Stimulated activated CD8-positive, alpha-beta memory T cell treated with anti-CD3 and anti-CD28 coated beads, Interleukin-15, amount 100 ng/mL, for 1 hour (primary cell): Measurements from ENCODE around the gene ENOSF1.

Experiments
- DNase-seq: peaks from one replicate; pipeline ENCODE4 v3.0.0-alpha.2; 2020; ENCODE audit warnings: low read depth

ENOSF1 gene

DNA sequence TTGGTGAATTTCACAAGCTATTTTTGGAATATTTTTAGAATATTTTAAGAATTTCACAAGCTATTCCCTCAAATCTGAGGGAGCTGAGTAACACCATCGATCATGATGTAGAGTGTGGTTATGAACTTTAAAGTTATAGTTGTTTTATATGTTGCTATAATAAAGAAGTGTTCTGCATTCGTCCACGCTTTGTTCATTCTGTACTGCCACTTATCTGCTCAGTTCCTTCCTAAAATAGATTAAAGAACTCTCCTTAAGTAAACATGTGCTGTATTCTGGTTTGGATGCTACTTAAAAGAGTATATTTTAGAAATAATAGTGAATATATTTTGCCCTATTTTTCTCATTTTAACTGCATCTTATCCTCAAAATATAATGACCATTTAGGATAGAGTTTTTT lies 39.1 kb downstream of the ENOSF1 start:
- no peak for DNase-seq

DNA sequence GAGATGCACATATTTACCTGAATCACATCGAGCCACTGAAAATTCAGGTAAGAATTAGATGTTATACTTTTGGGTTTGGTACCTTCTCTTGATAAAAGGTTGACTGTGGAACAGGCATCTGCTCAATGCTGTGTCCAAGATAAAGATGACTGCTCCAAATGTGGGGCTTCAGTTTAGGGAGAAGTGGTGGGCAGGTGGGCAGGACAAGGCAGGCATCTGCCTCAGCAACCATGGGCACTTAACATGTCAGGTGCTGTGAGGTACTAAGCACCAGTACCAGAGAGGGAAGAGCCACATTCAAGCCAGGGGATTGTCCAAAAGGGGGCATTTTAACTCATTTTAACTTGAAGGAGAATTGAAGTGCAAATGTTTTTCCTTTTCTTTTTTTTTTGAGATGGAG lies 41.0 kb downstream of the ENOSF1 start:
- DNase-seq = no peak

DNA sequence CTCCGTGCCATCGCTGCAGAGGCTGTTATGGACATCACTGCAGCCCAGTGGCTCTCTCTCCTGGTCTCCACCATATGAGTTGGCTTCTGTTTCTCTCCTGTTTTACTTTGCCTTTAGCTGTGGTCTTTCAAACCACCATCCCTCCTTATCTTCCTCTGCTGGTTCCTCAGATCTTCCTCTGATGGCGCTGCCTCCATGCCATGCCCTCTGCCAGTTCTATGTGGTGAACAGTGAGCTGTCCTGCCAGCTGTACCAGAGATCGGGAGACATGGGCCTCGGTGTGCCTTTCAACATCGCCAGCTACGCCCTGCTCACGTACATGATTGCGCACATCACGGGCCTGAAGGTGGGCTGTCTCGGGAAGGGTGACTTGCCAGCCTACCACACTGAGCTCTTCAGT lies 41.9 kb downstream of the ENOSF1 start:
- DNase-seq = no peak

DNA sequence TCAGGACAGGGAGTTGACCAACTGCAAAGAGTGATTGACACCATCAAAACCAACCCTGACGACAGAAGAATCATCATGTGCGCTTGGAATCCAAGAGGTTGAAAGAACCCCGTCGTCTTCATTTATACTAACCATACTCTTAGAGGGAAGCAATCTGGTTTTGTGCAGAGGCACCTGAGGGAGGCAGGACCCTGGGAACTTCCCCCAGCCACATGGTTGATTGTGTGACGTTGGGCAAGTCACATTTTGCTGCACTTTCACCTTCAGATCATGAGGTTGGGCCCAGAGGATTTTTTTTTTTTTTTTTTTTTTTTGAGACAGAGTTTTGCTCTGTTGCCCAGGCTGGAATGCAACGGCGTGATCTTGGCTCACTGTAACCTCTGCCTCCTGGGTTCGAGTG lies 43.4 kb downstream of the ENOSF1 start:
- DNase-seq = no peak

DNA sequence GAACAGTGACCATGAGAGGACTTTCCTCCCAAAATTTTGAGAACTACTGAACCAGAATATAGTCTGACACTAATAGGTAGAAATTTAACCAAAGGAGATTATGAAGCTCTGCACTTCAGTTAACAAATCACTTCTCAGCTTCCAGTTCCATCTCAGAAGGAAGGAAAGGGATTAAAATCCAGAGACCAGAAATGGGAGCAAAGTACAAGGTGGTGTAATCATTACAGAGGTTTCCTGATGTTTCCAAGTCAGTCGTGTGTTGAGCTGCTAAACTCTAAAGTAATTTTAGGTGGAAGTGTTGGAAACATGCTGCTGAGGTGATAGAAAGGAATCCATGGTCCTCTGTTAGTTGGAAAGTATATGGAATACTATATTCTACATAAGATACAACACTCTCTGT lies 44.2 kb downstream of the ENOSF1 start:
- DNase-seq = no peak

DNA sequence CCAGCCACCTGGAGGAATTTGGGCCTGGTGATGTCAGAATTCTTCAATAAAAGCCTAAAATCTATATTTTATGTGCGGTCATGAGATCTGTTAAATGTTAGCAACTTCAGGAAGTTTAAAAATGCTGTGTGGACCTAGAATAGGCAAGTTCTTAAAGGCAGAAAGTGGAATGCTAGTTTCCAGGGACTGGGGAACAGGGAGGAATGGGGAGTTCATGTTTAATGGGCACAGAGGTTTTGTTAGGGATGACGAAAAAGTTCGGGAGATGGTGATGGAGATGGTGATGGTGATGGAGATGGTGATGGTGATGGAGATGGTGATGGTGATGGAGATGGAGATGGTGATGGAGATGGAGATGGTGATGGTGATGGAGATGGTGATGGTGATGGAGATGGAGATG lies 45.8 kb downstream of the ENOSF1 start:
- no peak for DNase-seq

DNA sequence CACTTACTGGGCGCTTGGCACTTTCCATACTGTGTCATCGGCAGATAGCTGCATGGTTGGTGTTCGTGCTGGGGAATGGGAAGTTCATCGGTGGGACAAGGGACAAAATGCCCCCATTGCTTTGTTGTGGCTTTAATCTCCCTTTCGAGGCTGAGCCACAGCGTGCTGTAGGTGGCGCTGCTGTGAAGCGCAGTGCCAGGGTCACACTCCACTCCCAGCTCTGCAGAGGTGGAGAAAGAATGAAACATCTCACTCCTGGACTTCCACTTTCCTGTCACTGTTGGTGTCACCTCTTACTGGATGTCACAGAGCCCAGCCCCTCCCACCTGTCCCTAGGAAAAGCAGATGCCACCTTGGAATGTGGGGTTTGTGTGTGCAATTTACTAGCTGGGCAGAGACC lies 46.3 kb downstream of the ENOSF1 start:
- DNase-seq = no peak

DNA sequence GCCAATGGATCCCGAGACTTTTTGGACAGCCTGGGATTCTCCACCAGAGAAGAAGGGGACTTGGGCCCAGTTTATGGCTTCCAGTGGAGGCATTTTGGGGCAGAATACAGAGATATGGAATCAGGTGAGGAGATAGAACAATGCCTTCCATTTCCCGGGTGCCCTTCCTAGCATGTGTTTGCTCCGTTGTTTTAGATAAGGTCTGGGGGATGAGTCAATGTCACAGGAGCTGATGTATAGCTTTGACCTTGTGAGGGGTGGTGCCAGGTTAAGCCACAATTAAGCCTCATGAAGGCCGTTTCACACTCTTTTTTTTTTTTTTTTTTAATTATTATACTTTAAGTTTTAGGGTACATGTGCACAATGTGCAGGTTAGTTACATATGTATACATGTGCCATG lies 50.2 kb downstream of the ENOSF1 start:
- DNase-seq = no peak

DNA sequence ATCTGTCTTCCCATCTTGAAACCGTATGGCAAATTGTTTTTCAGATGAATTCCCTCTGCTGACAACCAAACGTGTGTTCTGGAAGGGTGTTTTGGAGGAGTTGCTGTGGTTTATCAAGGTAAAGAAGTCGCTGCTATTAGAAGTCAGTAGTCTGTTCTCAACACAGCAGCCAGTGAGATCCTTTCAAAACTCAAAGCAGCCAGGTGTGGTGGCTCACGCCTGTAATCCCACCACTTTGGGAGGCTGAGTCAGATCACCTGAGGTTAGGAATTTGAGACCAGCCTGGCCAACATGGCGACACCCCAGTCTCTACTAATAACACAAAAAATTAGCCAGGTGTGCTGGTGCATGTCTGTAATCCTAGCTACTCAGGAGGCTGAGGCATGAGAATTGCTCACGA lies 52.8 kb downstream of the ENOSF1 start:
- no peak for DNase-seq

DNA sequence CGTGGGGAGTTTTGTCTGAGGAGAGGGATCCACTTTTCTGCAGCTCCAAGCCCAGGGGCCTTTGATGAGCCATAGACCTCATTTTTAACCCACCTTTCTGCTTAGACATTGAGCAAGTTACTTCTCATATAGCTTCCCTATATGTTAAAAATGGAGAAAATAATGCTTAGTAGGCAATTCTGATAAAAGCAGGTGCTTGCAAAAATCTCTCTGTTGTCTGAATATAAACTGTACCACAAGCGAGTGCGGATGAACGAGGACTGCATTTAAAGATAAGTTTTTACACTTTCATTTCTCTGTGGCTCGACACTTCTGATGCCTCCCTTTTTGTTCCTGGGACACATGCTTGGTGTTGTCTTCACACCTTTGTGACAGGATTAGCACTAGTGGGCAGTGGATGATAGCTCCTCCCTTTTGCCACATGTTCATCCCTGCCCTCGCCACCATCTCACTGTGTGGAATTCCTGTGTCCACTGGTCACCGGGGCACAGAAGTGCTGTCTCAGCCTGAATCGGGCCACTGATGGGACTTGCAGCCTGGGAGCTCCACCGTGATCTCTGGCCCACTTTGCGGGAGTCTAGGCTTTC lies 53.4 kb downstream of the ENOSF1 start:
- no peak for DNase-seq

DNA sequence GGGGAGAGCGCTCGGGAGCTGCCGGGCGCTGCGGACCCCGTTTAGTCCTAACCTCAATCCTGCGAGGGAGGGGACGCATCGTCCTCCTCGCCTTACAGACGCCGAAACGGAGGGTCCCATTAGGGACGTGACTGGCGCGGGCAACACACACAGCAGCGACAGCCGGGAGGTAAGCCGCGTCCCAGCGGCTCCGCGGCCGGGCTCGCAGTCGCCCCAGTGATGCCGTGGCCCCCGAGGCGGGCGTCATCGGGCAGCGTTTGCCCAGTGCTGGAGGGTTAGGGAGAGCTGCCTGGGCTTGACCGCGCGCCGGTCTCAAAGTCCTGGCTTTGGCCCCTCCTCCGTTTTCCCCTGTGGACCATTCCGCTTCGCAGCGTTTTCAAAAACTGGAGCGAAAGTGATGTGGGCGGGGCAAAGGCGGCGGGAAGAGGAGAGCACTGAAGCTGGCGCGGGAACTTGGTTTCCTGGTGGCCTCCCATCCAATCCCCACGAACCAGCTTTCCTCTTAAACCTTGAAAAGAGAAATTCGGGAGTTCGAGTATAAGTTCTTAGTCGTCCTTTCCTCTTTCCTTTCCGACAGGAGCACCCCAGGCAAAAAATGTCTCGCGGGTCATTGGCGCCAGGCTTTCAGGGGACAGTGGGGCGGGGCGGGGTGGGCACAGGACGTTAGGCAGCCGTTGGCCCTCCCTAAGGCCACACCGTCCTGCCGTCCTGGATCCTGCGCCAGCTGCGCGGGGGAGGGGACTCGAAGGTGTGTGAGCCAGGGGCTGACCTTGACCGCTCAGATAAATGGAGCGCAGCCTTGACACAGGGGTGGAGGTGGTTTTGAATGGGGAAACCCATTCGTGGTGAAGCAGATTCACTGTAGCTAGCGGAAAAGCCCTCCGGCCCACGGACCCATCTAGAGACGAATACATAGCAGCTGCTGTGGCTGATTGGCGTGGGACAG lies 54.2 kb downstream of the ENOSF1 start:
- DNase-seq = peak; percentile 33

DNA sequence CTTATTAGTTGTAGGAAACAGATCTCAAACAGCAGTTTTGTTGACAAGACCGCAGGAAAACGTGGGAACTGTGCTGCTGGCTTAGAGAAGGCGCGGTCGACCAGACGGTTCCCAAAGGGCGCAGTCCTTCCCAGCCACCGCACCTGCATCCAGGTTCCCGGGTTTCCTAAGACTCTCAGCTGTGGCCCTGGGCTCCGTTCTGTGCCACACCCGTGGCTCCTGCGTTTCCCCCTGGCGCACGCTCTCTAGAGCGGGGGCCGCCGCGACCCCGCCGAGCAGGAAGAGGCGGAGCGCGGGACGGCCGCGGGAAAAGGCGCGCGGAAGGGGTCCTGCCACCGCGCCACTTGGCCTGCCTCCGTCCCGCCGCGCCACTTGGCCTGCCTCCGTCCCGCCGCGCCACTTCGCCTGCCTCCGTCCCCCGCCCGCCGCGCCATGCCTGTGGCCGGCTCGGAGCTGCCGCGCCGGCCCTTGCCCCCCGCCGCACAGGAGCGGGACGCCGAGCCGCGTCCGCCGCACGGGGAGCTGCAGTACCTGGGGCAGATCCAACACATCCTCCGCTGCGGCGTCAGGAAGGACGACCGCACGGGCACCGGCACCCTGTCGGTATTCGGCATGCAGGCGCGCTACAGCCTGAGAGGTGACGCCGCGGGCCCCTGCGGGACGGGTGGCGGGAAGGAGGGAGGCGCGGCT lies 55.0 kb downstream of the ENOSF1 start, which contains the start of gene TYMS:
Gene TYMS (plus strand): TSS at position 343 of the 690 bp plus-strand sequence. CDS start 90 bp downstream, at position 433.
- no peak for DNase-seq

DNA sequence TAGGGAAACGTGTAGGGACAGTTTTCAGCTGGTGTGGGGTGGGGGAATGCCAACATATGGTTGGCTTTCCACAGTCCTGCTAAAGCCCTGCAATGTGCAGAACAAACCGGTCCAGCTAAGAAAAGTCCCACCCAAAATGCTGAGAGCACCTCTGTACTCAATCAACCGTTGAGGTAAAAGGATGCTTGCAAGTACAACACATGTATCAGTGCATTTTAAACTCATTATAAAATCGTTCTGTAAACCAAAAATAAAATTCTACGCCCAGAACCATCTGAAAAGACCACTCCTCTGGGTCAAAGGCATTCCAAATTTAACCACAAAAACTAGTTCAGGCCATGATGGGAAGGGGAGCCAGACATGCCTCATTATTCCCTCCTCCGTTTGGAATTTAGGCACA lies 57.0 kb downstream of the ENOSF1 start:
- no peak for DNase-seq

DNA sequence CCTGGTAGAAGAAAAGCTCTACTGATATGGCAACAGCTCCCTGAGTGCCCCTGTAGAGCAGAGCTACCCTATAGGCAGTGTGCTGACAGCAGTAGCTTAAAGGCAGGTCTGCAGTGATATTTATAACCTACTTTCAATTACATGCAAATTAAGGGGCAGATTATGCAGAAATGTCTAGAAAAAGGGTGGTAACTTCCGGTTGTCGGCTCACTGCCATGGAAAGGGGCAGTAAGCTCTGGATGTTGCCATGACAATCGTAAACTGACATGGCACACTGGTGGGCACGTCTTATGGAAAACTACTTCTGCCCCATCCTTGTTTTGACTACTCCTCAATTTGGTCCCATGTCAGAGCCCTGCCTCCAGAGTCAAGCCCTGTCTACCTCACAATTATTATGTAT lies 57.8 kb downstream of the ENOSF1 start:
- no peak for DNase-seq

DNA sequence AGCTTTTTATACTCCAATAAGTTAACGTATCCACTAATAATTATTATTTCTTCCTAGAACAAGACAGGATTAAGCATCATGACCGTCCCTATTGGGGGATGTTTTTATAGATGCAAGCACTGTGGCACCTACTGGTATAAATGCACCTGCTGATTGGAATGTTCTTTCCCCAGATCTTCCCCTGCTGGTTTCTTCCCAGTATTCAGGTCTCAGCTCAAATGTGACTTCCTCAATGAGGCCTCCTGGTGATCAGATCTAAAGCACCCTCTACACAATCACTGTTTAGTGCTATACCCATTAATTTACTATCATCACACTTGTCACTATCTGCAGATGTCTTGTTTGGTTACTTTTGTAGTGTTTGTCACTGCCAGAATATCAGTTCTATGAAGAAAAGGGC lies 58.9 kb downstream of the ENOSF1 start:
- no peak for DNase-seq

DNA sequence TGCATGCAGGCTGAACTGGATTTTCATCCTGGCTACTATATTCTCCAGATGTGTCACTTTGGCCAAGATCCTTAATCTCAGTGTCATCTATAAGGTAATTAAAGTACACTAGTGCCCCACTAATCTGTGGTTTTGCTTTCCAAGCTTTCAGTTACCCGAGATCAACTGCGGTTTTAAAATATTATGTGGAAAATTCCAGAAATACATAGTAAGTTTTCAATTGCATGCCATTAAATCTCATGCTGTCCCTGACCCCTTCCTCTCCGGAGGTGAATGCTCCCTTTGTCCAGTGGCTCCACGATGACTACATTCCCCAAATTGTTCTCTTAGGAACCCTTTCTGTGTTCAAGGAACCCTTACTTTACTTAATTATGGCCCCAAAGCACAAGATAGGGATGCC lies 60.3 kb downstream of the ENOSF1 start:
- DNase-seq = no peak

DNA sequence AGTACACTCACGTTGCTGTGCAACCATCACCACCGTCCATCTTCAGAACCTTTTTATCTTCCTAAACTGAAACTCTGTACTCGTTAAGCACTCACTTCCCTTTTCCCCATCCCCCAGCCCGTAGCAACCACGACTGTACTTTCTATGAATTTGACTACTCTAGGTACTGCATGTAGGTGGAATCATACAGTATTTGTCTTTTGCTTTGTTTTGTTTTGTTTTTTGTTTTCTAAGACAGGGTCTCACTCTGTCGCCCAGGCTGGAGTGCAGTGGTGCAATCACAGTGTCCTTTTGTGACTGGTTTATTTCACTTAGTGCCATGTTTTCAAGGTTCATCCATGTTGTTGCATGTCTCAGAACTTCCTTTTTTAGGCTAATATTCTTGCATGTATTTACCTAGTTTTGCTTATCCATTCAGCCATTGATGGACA lies 62.0 kb downstream of the ENOSF1 start:
- no peak for DNase-seq

DNA sequence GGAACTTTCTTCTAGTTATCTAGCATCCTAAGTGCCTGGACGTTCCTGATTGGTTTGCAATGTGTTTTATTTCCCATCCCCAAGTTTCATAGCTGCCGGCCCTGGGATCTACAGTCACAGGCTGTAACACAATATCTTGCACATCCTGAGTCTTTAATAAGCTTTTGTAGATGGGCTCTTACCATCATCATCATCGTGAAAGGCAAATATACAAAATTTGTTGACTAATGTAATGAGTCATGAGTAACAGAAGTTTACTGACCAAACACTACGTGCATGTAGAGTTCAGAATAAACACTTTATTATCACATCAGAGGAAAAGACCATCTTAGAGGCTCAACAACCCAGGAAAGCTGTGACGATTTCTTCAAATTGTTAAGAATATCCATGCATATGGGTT lies 63.1 kb downstream of the ENOSF1 start:
- DNase-seq = no peak

DNA sequence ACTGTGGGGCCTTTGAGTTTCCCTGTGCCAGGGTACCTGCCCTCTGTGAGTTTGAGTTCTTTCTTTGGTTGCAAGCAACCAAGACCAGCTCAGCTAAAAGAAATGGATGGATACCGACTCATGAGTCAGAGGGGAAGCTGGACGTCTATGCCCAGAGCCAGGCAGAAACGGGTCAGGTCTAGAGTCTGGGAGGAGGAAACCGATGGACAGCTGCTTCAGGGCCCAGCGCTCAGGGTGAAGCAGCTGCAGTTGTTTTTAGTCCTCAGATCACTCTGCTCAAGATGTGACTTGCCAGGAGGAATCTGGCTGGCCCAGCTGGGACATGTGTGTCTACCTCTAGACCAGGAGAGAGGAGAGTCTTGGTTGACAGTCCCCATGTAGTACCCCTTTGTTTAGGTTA lies 65.1 kb downstream of the ENOSF1 start:
- DNase-seq = no peak

DNA sequence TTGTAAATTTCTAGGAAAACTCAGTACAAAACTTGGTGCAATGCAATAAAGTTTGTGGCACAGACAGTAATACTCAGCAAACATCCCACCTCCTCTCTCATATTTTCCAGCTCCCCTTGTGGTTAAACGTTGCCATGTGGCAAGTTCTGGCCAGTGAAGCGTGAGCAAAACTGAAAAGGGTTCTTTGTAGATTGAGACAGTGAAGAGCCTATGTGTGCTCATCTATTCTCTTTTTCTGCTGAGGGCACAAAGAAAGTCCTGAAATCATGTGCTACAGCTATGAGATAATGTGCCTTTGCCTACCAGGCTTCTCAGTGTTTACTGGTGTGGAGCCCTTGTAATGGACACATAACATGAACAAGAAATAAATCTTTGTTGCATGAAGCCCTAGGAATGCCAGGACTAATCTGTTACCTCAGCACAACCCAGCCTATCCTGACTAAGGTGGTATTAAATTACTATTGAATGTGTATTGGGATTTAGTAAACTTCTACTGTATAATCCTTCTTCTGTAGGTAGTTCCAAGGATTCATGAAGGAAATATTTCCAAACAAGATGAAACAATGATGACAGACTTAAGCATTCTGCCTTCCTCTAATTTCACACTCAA lies 67.9 kb downstream of the ENOSF1 start:
- DNase-seq = no peak

DNA sequence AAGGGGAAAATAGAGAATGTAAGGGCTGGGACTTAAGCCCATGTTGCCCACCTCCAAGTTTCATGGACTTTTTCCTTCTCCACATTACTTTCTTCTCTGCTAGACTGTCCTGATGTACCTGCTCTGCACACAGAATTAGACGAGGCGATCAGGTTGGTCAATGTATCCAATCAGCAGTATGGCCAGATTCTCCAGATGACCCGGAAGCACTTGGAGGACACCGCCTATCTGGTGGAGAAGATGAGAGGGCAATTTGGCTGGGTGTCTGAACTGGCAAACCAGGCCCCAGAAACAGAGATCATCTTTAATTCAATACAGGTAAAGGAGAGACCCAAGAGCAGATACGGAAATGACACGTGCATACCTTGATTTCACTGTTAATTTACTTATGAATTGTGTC lies 71.2 kb downstream of the ENOSF1 start:
- no peak for DNase-seq

DNA sequence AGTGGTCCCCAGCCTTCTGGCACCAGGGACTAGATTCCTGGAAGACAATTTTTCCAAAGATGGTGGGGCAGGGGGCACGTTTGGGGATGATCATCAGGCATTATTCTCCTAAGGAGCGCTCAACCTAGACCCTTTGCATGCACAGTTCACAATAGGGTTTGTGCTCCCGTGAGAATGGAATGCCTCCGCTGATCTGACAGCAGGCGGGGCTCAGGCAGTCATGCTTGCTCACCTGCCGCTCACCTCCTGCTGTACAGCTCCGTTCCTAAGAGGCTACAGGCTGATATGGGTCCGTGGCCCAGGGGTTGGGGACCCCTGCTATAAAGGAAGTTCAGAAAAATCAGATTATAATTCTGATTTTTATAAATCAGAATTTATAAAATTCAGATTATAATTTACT lies 77.3 kb downstream of the ENOSF1 start:
- DNase-seq = no peak
